Lung (tissue), 12 donors: Measurements from ENCODE around the gene TBC1D17. TPM values are rescaled to one million over a fixed set of nuclear protein-coding genes. Genes with fewer than 3 reads are reported as not detected.
A peak's percentile ranks its signal among the peaks of the same experiment; 100 is the strongest.

Experiments
- ATAC-seq: fragments of 200-7000 bp; cut with Tn5 transposase; one replicate; pipeline ENCODE4 v1.9.1; 2020; ENCODE audit warnings: moderate number of reproducible peaks; ENCODE audit not compliant: insufficient read depth, low FRiP score
- DNase-seq, 3 donors: peaks; one replicate each; pipeline ENCODE4 v3.0.0-alpha.2; 2013 to 2017
- H3K27ac ChIP-seq, 2 donors: one replicate each; pipeline ENCODE4 v1.5.1; 2013; ENCODE audit warnings: mild to moderate bottlenecking in 2 of 2, moderate library complexity in 2 of 2, control low read depth in 1 of 2, inconsistent platforms in 1 of 2, low read depth in 1 of 2, low read length in 1 of 2
- H3K27me3 ChIP-seq, 3 donors: one replicate each; pipeline ENCODE4 v1.5.1; 2013; ENCODE audit warnings: low read length in 2 of 3; ENCODE audit not compliant: control insufficient read depth in 3 of 3, insufficient read depth in 3 of 3
- H3K36me3 ChIP-seq, 4 donors: one replicate each; pipeline ENCODE4 v1.5.1; 2013; ENCODE audit warnings: low read length in 4 of 4, mild to moderate bottlenecking in 1 of 4, moderate library complexity in 1 of 4; ENCODE audit not compliant: control insufficient read depth in 4 of 4, insufficient read depth in 4 of 4
- H3K4me1 ChIP-seq, 5 donors: one replicate each; pipeline ENCODE4 v1.5.1; 2013; ENCODE audit warnings: low read length in 5 of 5, mild to moderate bottlenecking in 2 of 5, moderate library complexity in 1 of 5; ENCODE audit not compliant: control insufficient read depth in 5 of 5, insufficient read depth in 5 of 5
- H3K4me3 ChIP-seq: one replicate; pipeline ENCODE4 v1.5.1; 2013; ENCODE audit warnings: mild to moderate bottlenecking, control low read depth, moderate library complexity
- H3K9ac ChIP-seq, 2 donors: one replicate each; pipeline ENCODE4 v1.5.1; 2013; ENCODE audit warnings: low read length in 2 of 2, control low read depth in 1 of 2; ENCODE audit not compliant: insufficient read depth in 1 of 2
- H3K9me3 ChIP-seq, 4 donors: one replicate each; pipeline ENCODE4 v1.5.1; 2013; ENCODE audit warnings: low read length in 3 of 4, mild to moderate bottlenecking in 1 of 4, moderate library complexity in 1 of 4; ENCODE audit not compliant: control insufficient read depth in 4 of 4, insufficient read depth in 3 of 4
- WGBS, 2 donors: extraction: QIAGEN DNeasy Blood & Tissue Kit; methylation state at CpG; one replicate each; pipeline ENCODE4 v1.1.7; 2013; 5-methylcytosine and 5-hydroxymethylcytosine counted together
- polyA plus RNA-seq, 2 donors: library from polyadenylated mRNA; stranded (reverse); fragments of 200-250 nt; gene quantifications; one replicate each; pipeline ENCODE4 v1.2.1, GENCODE V29; 2013
- total RNA-seq, 2 donors: library from RNA; depleted of rRNA in 1 of 2; stranded (reverse); fragments of >200 nt in 1 of 2; gene quantifications; one replicate each; pipeline ENCODE4 v1.2.1, GENCODE V29; 2014 to 2021
- TF ChIP-seq, protein P1 (sequence below): IDR thresholded peaks from 2 replicates; pipeline ENCODE4 v1.5.1; 2012; ENCODE audit warnings: mild to moderate bottlenecking; ENCODE audit errors: control extremely low read depth, extremely low read depth
- donor health status: control.
- donor health status: control.
- donor health status: Bipolar disorder and iron deficiency.
- donor health status: healthy.
- donor health status: DM: yes; HTN: yes; CAD: no.

Gene TBC1D17
- total and polyA plus RNA-seq, 4 donors: 23.3 to 52.9 (median 32.4) TPM

DNA sequence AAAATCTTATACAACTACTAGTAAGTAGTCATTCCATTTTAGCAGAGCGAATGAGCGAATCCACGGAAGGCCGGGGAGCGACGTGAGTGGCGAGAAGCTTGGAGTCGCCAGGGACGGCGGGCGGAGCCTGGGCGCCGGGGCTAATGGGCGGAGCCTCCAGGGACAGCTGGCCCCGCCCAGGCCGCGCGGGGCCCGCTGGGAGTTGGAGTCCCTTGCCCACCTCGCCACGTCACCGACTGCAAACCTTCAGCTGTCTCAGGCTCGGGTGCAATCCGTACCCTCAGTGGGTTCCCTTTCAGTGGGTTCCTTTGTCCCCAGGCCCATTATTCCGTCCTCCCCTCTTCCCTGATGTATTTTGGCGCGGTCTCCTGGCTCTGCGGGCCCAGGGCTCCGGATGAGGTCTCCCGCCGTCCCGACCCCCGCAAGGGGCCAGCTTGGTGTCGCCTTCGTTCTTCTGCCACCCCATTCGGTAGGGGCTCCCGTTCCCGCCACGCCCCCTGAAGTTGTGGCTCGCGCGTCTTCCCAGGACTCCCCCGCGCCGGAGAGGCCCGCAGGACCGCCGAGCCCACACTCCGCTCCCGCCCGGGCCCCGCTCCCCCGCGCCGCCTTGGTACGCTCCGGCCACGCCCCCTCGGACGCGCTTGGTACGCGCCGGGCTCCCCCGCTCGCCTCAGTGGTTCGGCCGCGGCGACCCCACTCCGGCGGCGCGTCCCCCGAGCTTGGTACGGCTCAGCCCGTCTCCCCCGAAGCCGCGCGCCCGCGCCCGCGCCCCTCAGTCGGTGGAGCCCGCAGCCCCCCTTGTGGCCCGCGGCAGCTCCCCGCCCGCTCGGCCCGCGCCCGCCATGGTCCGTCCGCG lies 26.8 kb upstream of the TBC1D17 start, which contains the start of gene PTOV1:
Gene PTOV1, plus strand, starts transcription at position 673 of the 856 bp plus-strand sequence.
- TF ChIP-seq, protein P1, sequence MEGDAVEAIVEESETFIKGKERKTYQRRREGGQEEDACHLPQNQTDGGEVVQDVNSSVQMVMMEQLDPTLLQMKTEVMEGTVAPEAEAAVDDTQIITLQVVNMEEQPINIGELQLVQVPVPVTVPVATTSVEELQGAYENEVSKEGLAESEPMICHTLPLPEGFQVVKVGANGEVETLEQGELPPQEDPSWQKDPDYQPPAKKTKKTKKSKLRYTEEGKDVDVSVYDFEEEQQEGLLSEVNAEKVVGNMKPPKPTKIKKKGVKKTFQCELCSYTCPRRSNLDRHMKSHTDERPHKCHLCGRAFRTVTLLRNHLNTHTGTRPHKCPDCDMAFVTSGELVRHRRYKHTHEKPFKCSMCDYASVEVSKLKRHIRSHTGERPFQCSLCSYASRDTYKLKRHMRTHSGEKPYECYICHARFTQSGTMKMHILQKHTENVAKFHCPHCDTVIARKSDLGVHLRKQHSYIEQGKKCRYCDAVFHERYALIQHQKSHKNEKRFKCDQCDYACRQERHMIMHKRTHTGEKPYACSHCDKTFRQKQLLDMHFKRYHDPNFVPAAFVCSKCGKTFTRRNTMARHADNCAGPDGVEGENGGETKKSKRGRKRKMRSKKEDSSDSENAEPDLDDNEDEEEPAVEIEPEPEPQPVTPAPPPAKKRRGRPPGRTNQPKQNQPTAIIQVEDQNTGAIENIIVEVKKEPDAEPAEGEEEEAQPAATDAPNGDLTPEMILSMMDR: no peak
- peak; percentile 93 for ATAC-seq
- Histone ChIP-seq H3K4me3 (peak within 1 kb of the TSS; percentile 87), H3K9ac (peak within 1 kb of the TSS; percentile 85 to 97), H3K27ac (peak within 1 kb of the TSS; percentile 99), H3K27me3 (no peaks in the 10 kb centered on the region), H3K36me3 (peaks cover 0 to 22% (median 11%) of the 10 kb centered on the region in 4 donors), H3K4me1 (peaks cover 0 to 22% (median 13%) of the 10 kb centered on the region in 5 donors), H3K9me3 (peaks cover 0 to 8% (median under 1%) of the 10 kb centered on the region in 4 donors)
- DNase-seq: peak; percentile 93 to 94 (median 93)
- WGBS, 2 donors: 1% methylated on average over 90 to 98 of the region's 98 CpGs

GRCh38 chr19:49851456-49852259 lies 25.8 kb upstream of the TBC1D17 start:
- Histone ChIP-seq H3K27me3 (no peaks in the 10 kb centered on the region), H3K27ac (peak overlapping the region; percentile 99), H3K36me3 (peaks cover 0 to 24% (median 15%) of the 10 kb centered on the region in 4 donors), H3K9me3 (peaks cover 0 to 8% (median under 1%) of the 10 kb centered on the region in 4 donors), H3K9ac (peak overlapping the region in 1 of 2 donors; percentile 67), H3K4me3 (peak overlapping the region; percentile 87), H3K4me1 (peaks cover 0 to 22% (median 13%) of the 10 kb centered on the region in 5 donors)
- TF ChIP-seq, protein P1: no peak
- ATAC-seq (no peak), DNase-seq (peak; percentile 71 to 82 (median 76))
- WGBS, 2 donors: 2 to 4% methylated on average over 55 to 78 of the region's 78 CpGs

DNA sequence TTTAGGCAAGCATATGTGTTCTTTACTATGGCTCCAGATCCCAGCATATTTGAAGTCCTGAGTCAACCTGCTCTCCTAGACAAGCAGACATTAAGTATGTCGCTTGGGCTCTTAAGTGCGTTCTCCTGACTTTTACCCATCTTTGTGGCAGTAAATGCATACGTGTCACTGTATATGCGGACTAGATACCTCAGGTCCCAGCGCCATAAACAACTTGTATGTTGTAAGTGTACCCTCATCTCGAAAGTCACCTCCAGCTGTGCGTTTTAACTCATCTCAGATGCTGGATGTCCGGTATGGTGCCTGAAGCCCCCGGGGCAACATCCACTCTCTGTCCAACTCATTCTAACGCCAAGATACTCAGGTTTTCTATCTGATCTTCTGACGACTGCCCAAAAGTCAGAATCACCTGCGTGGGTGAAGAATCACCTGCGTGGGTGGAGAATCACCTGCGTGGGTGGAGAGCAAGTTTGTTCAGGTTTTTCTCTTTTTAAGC lies 24.8 kb upstream of the TBC1D17 start:
- Histone ChIP-seq H3K9me3 (peaks cover 0 to 8% (median under 1%) of the 10 kb centered on the region in 4 donors), H3K27ac (no peak overlapping the region), H3K9ac (peak overlapping the region in 1 of 2 donors; percentile 67), H3K4me3 (no peak overlapping the region), H3K36me3 (peaks cover 0 to 31% (median 23%) of the 10 kb centered on the region in 4 donors), H3K27me3 (no peaks in the 10 kb centered on the region), H3K4me1 (peaks cover 0 to 22% (median 13%) of the 10 kb centered on the region in 5 donors)
- TF ChIP-seq, protein P1: no peak
- DNase-seq: no peak
- ATAC-seq: no peak
- WGBS, 2 donors: 69 to 85% methylated on average over 14 of the region's 14 CpGs
